Measurements from ENCODE around the gene UBAP1L.

- TF ChIP-seq CTCF (optimal IDR thresholded peaks at IDR 0.05 in 1 of 3, IDR thresholded peaks at IDR 0.05 in 1 of 3, conservative IDR thresholded peaks at IDR 0.05 in 1 of 3; ENCODE audit: extremely low read depth in 1 of 3, insufficient read depth in 2 of 3, low read length in 3 of 3) = no peak
- no peak for TF ChIP-seq EZH2 (IDR thresholded peaks at IDR 0.05; ENCODE audit: low read length)
Observed at GRCh38 chr15:65069179-65069578, 45.8 kb downstream of the UBAP1L start.

All from keratinocyte (primary cell).